ENCODE data around the gene ACOX2.
A peak's percentile ranks its signal among the peaks of the same experiment; 100 is the strongest.

ACOX2 gene

GRCh38 chr3:58536501-58537411 lies at the start of gene ACOX2:
ACOX2 (minus strand) TSS chr3:58537190; CDS start chr3:58535106, 2,084 bp downstream.
- no peak for DNase-seq

- DNase-seq: no peak
These were observed 49.0 kb upstream of the ACOX2 start for GRCh38 chr3:58585994-58586393.

DNA sequence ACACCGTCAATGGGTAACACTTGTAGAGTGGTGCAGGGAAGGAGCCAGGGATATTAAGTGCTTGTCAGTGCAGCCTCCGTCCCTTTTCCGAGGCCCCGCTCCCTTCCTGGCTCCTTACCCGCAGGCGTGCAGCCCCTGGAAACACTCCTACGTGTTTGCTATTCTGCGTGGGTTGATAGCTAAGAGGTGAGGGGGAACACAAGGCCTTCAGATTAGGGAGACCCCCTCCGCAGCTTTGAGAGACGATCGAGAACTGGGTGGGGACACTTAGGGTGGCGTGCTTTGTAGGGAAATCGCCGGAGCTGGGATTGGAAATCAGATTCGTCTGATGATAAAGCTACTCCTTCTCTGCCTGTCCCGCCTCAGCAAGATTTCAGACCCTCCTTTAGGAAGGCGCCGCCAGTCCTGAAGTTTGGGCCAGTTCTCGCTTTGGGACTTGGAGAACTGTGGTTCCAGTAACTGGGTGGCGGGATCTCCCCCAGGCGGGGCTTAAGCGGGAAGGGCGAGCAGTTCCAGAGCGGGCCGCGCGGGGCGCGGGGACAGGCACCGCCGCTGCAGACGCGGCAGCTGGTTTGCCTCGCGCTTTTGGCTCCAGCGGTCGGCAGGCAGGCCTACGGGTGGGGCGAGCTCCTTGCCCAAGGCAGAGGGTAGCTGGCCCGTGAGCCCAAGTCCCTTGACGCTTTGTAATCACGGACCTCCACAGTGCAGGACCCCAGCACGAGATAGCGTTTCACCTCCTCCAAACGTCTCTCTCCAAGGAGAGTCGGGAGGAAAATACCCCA lies 48.2 kb upstream of the ACOX2 start:
- DNase-seq: peak in 3 of 6 experiments; percentile 8 to 27 (median 21)

GRCh38 chr3:58584690-58585004 lies 47.7 kb upstream of the ACOX2 start:
- DNase-seq: no peak

GRCh38 chr3:58581328-58582091 lies 44.5 kb upstream of the ACOX2 start:
- DNase-seq: no peak

DNA sequence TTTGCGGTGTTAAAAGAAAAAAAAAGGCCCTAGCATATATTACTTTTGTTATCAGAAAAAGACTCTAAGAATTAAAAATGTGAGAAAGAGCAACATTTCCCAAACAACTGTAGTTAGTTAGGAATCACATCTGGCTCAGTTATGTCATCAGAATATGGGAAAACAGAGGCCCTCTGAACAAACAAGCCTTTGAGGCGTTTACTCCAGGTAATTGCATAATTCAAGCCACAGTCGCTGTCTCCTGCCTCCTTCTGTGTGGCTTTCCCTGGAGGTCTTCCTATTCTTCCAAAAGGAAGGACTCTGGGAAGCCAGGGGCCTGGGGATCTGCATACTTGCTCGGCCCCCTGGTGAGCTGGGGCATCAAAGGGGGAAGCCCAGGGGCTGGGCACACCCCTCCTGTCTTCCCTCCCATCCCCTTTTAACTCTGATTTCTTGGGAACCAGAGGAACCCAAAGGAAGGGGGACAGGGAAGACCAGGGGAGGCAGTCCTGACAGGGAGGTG lies 43.9 kb upstream of the ACOX2 start:
- no peak for DNase-seq

DNA sequence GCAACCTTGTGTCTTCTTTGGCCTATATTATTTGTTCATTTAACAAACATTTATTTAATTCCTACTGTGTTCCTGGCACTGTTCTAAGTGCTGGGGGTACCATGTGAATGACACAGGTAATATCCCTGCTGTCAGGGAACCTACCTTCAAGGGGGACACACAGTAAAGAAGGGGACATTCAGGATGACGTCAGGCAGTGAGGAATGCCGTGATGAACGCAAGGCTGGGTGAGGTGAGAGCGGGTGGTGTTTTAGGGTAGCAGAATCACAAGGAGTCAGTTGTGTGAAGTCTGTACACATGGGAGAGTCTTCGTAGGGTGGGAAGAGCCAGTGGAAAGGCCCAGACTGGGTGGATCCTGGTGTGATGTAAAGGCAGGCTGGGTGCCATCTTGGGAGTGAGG lies 41.9 kb upstream of the ACOX2 start:
- no peak for DNase-seq

- no peak for DNase-seq
These were observed 40.4 kb upstream of the ACOX2 start, which contains the start of gene FAM107A for GRCh38 chr3:58577269-58577821. FAM107A (minus strand) TSS chr3:58577391; CDS start chr3:58569860, 7,531 bp downstream.

DNA sequence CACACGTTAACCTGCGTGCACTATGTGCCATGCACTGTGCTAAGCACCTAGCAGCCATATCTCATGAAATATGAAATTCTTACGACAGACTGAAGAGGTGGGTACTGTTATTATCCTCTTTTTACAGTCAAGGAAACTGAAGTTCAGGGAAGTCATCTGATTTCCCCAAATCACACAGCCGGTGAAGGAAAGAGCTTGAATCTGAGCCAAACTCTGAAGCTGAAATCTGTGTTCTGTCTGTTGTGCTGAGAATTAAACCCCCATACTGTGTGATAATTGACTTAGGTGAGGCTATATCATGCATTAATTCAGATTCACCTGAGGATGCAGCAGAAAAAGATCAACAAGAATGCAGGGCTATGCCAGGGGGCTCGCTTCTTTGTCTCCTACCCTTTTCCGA lies 39.7 kb upstream of the ACOX2 start:
- no peak for DNase-seq

DNA sequence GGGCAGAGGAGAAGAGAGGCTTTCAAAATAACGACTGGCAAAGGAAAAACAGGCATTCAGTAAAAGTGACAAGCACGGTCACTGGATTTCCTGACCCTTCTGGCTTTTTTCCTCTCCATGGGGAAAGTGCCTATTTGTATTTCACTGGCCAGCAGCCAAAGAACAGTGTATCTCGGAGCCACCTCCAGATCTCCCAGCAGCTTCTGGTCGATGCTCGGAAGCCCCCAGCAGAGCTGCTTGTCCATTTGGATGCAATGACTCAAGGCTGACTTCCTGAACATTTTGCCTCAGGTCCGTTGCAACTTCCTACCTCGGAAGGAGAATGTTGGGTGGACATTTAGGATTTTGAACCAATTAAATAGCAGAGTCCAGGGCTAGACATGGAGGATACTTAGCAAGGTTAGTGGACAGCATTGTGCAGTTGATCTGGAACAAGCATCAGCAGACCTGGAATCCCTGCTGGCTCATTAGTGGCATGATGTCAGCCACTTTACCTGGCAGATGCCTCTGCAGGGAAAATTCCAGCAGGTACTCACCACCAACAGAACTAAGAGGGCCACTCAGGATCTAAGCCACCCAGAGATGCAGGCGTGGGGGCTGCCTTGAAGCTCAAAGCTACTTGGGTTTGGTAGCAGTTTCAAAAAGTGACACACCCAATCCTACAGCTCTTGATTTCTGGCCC lies 39.1 kb upstream of the ACOX2 start:
- no peak for DNase-seq

- no peak for DNase-seq
These were observed 37.7 kb upstream of the ACOX2 start for GRCh38 chr3:58574682-58575081.

DNA sequence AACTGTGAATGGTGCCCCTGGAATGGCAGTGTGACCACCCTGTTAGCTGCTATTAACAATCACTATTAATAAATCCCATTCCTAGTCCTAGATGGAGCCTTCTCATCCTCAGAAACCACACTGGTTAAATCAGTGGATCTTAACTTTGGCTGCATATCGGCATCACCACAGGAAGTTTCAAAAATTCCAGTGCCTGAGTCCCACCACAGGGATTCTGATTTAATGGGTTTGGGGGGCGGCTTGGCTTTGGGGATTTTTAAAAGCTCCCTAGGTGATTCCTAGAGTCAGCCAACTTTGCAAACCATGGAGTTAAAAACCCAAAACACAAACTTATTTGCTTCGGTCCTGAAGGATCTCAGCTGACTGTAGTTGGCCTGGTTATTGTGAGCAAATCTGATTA lies 37.1 kb upstream of the ACOX2 start:
- DNase-seq: no peak

DNA sequence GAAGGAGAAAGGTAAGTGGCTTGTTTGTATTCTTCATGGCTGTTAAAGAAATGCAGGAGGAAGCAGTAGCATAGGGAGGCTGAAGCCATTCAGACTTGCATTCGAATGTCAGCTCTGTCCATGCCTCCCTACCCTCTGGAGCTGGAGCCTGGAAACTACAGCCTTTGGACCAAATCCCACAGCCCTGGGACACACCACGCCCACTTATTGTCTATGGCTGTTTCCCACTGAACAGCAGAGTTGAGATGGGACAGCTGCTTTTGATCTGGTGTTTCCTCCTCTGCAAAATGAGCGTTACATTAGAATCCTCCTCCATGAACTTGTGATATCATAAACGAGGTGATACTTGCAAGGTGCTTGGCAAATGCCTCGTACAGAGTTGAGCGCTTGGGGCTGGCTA lies 36.6 kb upstream of the ACOX2 start:
- DNase-seq: no peak

GRCh38 chr3:58572634-58573230 lies 35.7 kb upstream of the ACOX2 start:
- no peak for DNase-seq

DNA sequence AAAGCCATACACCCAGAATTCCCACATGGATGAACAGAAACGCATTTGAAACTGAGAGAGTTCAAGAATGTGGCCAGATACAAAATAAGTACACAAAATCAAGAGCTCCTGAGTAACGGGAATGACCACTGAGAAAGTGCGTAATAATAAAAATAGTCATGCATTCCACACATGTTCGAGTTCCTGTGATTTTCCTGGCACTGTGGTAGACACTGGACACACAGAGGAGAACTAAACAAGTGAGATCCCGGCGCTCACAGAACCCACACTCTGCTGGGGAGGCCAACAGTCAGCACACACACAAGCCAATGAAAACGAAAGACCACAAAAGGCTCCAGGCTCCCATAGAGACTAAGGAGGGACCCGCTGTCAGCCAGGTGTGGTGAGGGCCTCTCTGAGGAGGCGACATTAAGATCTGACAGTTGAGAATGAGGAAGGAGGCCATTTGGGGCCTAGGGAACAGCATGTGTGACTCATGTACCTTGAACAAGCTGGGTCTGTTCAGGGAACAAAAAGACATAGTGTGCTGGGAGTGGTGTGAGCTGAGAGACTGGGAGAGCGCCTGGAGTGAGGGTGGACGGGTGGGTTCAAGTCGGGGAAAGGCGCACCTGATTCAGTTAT lies 35.1 kb upstream of the ACOX2 start:
- no peak for DNase-seq

DNA sequence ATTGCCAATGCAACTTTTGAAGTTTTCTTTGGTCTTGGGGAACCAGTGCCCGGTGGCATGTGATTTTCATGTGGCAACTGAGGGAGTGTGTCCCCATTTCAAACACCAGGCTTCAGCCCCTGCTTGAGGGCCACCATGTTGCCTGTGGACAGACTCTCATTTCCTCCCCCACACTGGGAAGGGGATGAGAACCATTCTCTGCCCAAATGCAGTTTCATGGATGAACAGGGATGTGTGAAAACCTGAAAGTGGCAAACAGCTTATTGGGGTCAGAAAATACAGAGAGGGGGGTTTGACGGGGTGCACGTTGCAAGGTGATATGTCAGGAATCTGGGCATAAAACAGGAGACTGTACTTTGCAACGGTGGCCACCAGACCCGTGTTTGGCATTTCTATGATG lies 33.9 kb upstream of the ACOX2 start:
- DNase-seq: no peak

DNA sequence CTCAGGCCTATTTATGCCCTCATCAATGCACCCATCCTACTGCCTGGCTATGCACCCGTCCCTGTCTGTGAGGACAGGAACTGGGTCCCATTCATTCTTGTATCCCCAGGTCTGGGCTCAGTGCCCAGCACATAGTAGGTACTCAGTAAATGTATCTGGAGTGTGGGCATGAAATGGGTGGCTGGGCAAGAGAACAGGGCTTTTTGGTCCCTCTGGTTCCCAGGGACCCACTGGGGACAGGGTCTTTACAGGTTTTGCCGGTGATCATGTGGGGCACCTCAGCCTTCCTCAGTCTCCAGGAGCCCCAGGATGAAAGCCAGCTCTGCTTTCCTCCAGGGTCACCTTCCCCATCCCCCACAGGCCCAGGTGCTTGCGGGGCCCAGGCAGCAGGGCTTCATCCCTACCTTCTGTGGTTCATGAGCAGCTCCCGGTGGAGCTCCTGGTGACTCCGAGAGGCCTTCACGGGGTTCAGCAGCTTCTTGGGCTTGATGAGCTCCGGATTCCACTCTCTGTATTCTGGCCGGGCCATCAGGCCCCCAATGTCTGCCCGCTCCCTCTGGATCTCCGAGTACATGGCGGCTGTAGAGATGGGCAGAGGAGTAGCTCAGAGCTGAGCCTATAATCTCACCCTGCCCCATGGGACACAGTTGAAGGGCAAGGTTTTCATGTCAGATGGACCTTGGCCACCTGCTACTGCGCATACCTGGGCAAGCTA lies 32.5 kb upstream of the ACOX2 start:
- DNase-seq: no peak

DNA sequence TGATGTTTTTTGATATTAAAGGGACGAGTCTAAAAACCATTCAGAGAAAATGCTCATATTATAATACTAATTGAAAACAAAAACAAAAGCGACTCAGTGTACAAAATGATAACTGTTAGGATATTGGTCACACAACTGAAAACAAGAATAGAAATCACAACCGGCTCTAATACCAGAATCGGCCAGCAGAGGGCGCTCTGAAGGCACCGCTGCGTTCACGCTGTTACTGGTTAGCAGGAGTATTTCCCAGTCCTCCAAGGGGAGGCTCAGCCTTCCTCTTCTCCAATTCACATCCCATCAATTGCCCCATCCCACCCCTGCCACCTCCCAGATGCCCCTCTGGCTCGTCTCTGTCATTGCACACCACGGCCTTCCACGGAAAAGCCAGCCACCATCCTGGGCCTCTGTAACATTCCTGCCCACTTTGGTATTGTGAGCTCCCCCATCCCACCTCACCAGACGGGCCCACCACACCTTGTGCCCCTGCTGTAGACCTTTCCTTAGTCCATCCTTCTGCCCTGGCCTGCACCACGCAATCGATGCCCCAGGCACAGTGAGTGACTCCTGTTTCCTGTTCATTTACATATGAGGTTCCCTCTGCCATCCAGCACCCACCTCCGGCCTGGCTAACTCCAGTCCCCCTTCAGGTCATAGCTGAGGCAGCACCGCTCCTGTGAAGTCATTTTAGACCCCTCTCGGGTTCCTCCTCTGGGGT lies 31.7 kb upstream of the ACOX2 start:
- DNase-seq: peak; percentile 7 to 58 (median 40)

GRCh38 chr3:58567251-58567515 lies 30.2 kb upstream of the ACOX2 start:
- DNase-seq: no peak
